SK-N-SH (cell line): Measurements from ENCODE around the gene CUL7. TPM values are rescaled to one million over a fixed set of nuclear protein-coding genes. Genes with fewer than 3 reads are reported as not detected.

Source experiments
- CTCF ChIA-PET: fragments of 300-600, 350-600 bp; formaldehyde crosslinking; extraction: SDS; loops from one replicate; lab custom pipeline; 2021; lab: Yijun Ruan, JAX
- POLR2A ChIA-PET: fragments of 350-600 bp; sonication (Branson Sonifier 250); formaldehyde crosslinking; extraction: SDS; loops from one replicate; lab custom pipeline; 2020; ENCODE audit warnings: antibody characterized with exemption, inconsistent platforms; lab: Yijun Ruan, JAX
- DNase-seq: peaks from one replicate; pipeline ENCODE4 v3.0.0; 2012
- H2AFZ ChIP-seq: fragments of 200-600 bp; sonication (generic); 2 replicates; pipeline ENCODE4 v1.8.1; 2016; ENCODE audit warnings: antibody characterized with exemption, mild to moderate bottlenecking, low read depth
- H3F3A ChIP-seq: fragments of 200-600 bp; sonication (generic); replicated peaks from 2 replicates; pipeline ENCODE3; 2016; ENCODE audit warnings: antibody characterized with exemption, mild to moderate bottlenecking; ENCODE audit not compliant: insufficient read depth
- H3K27ac ChIP-seq, 2 experiments: fragments of 200-500 bp in 1 of 2; fragments of 200-600 bp in 1 of 2; sonication (Bioruptor generic) in 1 of 2; sonication (generic), shearing (Covaris generic) in 1 of 2; 2 replicates each; pipeline versions ENCODE4 v1.5.1 to v1.6.1; 2014 to 2016; ENCODE audit warnings: low read depth in 2 of 2, inconsistent platforms in 1 of 2, low read length in 1 of 2, mild to moderate bottlenecking in 1 of 2, mixed read lengths in 1 of 2
- H3K27me3 ChIP-seq: fragments of 200-600 bp; sonication (generic), shearing (Covaris generic); 2 replicates; pipeline ENCODE4 v1.6.1; 2016; ENCODE audit warnings: mixed run types; ENCODE audit not compliant: insufficient read depth
- H3K36me3 ChIP-seq, 2 experiments: fragments of 200-500 bp in 1 of 2; fragments of 200-600 bp in 1 of 2; sonication (Bioruptor generic) in 1 of 2; sonication (generic) in 1 of 2; replicated peaks in 1 of 2; 2 replicates each; pipeline versions ENCODE3 to v1.5.1; 2014 to 2016; ENCODE audit warnings: low read length in 1 of 2, mild to moderate bottlenecking in 1 of 2; ENCODE audit not compliant: insufficient read depth in 2 of 2, control insufficient read depth in 1 of 2
- H3K4me1 ChIP-seq, 2 experiments: fragments of 200-500 bp in 1 of 2; fragments of 200-600 bp in 1 of 2; sonication (Bioruptor generic) in 1 of 2; sonication (generic), shearing (Covaris generic) in 1 of 2; 2 replicates each; pipeline versions ENCODE4 v1.5.1 to v1.6.1; 2014 to 2016; ENCODE audit warnings: low read depth in 1 of 2, low read length in 1 of 2, mixed run types in 1 of 2; ENCODE audit not compliant: insufficient read depth in 2 of 2, control insufficient read depth in 1 of 2
- H3K4me2 ChIP-seq: fragments of 200-600 bp; sonication (generic), shearing (Covaris generic); 2 replicates; pipeline ENCODE4 v1.6.1; 2017; ENCODE audit warnings: mixed run types
- H3K4me3 ChIP-seq, 2 experiments: fragments of 200-500 bp in 1 of 2; fragments of 200-600 bp in 1 of 2; sonication (Bioruptor generic) in 1 of 2; sonication (generic), shearing (Covaris generic) in 1 of 2; 2 replicates each; pipeline versions ENCODE4 v1.5.1 to v1.8.1; 2014 to 2016; ENCODE audit warnings: low read depth in 2 of 2, inconsistent platforms in 1 of 2, low read length in 1 of 2, mild to moderate bottlenecking in 1 of 2, mixed read lengths in 1 of 2, moderate library complexity in 1 of 2
- H3K79me2 ChIP-seq: fragments of 200-600 bp; sonication (generic); 2 replicates; pipeline ENCODE4 v1.8.1; 2017; ENCODE audit warnings: mild to moderate bottlenecking; ENCODE audit not compliant: insufficient read depth
- H3K9ac ChIP-seq: fragments of 200-600 bp; sonication (generic); 2 replicates; pipeline ENCODE4 v1.6.1; 2017; ENCODE audit warnings: mixed run types
- H3K9me2 ChIP-seq: fragments of 200-600 bp; sonication (generic); 2 replicates; pipeline ENCODE4 v1.6.1; 2017; ENCODE audit warnings: mixed run types
- H3K9me3 ChIP-seq: fragments of 200-600 bp; sonication (generic); 2 replicates; pipeline ENCODE4 v1.6.1; 2017; ENCODE audit warnings: mixed run types, mild to moderate bottlenecking, moderate library complexity
- H4K20me1 ChIP-seq: fragments of 200-600 bp; sonication (generic); 2 replicates; pipeline ENCODE4 v1.6.1; 2017; ENCODE audit warnings: mild to moderate bottlenecking, mixed run types; ENCODE audit not compliant: insufficient read depth
- ELF1 ChIP-seq: IDR thresholded peaks from 2 replicates; pipeline ENCODE4 v1.4.0; 2012
- EP300 ChIP-seq, 2 experiments: IDR thresholded peaks; 2 replicates each; pipeline versions ENCODE4 v1.4.0 to v1.6.1; 2012; ENCODE audit warnings: borderline replicate concordance in 1 of 2, low read depth in 1 of 2, low read length in 1 of 2
- FOXM1 ChIP-seq: IDR thresholded peaks from 2 replicates; pipeline ENCODE4 v1.4.0; 2012; ENCODE audit warnings: low read depth, mild to moderate bottlenecking
- GATA2 ChIP-seq: sonication (generic); formaldehyde crosslinking; IDR thresholded peaks from 2 replicates; pipeline ENCODE4 v1.5.0; 2020; ENCODE audit warnings: mild to moderate bottlenecking, missing genetic modification reagents
- JUND ChIP-seq: IDR thresholded peaks from 2 replicates; pipeline ENCODE4 v1.4.0; 2012
- POLR2AphosphoS5 ChIP-seq: IDR thresholded peaks from 2 replicates; pipeline ENCODE4 v1.6.1; 2012; ENCODE audit warnings: low read depth, low read length
- RAD21 ChIP-seq: IDR thresholded peaks from 2 replicates; pipeline ENCODE4 v1.6.1; 2012; ENCODE audit warnings: mild to moderate bottlenecking, low read length
- RCOR1 ChIP-seq: fragments of 150-350 bp; IDR thresholded peaks from 2 replicates; pipeline ENCODE4 v1.6.1; 2017; ENCODE audit warnings: antibody characterized with exemption, low read length
- RFX5 ChIP-seq: IDR thresholded peaks from 2 replicates; pipeline ENCODE4 v1.6.1; 2012; ENCODE audit warnings: mild to moderate bottlenecking, improper control_type of control experiment, low read length
- RXRA ChIP-seq: IDR thresholded peaks from 2 replicates; pipeline ENCODE4 v1.4.0; 2012; ENCODE audit warnings: low read depth, mild to moderate bottlenecking, borderline replicate concordance
- SIN3A ChIP-seq: IDR thresholded peaks from 2 replicates; pipeline ENCODE4 v1.6.1; 2012; ENCODE audit warnings: low read depth, mild to moderate bottlenecking, low read length, moderate library complexity, borderline replicate concordance
- TAF1 ChIP-seq: IDR thresholded peaks from 2 replicates; pipeline ENCODE4 v1.6.1; 2012; ENCODE audit warnings: low read depth, mild to moderate bottlenecking, low read length, moderate library complexity, borderline replicate concordance
- TCF12 ChIP-seq: IDR thresholded peaks from 2 replicates; pipeline ENCODE4 v1.4.0; 2012
- TEAD4 ChIP-seq: IDR thresholded peaks from 2 replicates; pipeline ENCODE4 v1.4.0; 2012; ENCODE audit warnings: mild to moderate bottlenecking, borderline replicate concordance; ENCODE audit not compliant: insufficient read depth
- USF1 ChIP-seq: IDR thresholded peaks from 2 replicates; pipeline ENCODE4 v1.4.0; 2012; ENCODE audit warnings: low read depth, borderline replicate concordance
- YY1 ChIP-seq: IDR thresholded peaks from 2 replicates; pipeline ENCODE4 v1.4.0; 2012; ENCODE audit warnings: low read depth, mild to moderate bottlenecking
- WGBS: methylation state at CpG from one replicate; pipeline ENCODE4 v1.1.6; 2017; ENCODE audit warnings: low lambda C conversion rate; 5-methylcytosine and 5-hydroxymethylcytosine counted together
- polyA plus RNA-seq, 3 experiments: library from polyadenylated mRNA; depleted of rRNA; stranded (reverse); fragments of >200 nt; gene quantifications; 2 replicates each; pipeline ENCODE4 v1.2.3, GENCODE V29; 2012
- TF ChIP-seq, protein P1 (sequence below): IDR thresholded peaks from 2 replicates; pipeline ENCODE4; 2012
- TF ChIP-seq, protein P2 (sequence below): fragments of 200-600 bp; sonication (generic); IDR thresholded peaks from 2 replicates; pipeline ENCODE4 v1.6.1; 2017; ENCODE audit warnings: antibody characterized with exemption, mild to moderate bottlenecking, moderate library complexity

CUL7 gene
- polyA plus RNA-seq, 1 of the 3 experiments (the other 2 are of a cell fraction): 46.9 TPM

DNA sequence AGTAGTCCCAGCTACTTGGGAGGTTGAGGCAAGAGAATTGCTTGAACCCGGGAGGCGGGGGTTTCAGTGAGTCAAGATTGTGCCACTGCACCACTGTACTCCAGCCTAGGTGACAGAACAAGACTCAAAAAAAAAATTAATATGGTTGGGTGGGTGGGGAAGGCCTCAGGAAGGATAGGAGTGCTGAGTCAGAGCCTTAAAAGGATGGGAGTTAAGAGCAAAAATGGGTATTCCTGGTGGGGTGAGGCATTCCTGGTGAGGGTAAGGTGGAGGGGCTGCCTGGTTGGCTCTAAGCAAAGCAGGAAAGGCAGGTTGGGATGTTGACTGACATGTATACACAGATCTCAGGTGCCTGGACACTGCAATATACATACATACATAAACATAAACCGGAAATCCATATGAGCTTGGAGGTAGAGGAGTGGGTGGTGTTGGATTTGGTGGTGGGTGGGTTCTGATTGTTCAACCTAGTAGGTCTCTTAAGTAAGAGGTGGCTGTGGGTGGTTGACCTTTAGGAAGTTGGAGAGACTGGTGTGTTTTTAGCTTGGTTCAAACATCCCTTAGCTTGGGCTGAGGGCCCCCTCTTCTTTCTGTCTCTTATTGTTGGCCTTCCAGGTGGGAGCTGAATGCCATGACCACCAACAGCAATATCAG is 33.5 kb downstream of the CUL7 start:
- no peak overlapping the region for H3K9ac ChIP-seq
- H3K27me3 ChIP-seq: no peaks in the 10 kb centered on the region
- peaks cover 42 to 49% of the 10 kb centered on the region in 2 experiments for H3K36me3 ChIP-seq
- H2AFZ ChIP-seq: no peak overlapping the region
- H3K4me2 ChIP-seq: no peak overlapping the region
- peaks cover 35% of the 10 kb centered on the region for H3F3A ChIP-seq
- peaks cover 12 to 33% of the 10 kb centered on the region in 2 experiments; a peak in 3 of 4 replicates for H3K4me1 ChIP-seq
- H3K79me2 ChIP-seq: peaks cover 74% of the 10 kb centered on the region
- no peak overlapping the region for H3K27ac ChIP-seq
- WGBS: 97% methylated on average over 3 of the region's 3 CpGs
- no peak for DNase-seq
- no peaks in the 10 kb centered on the region for H3K9me2 ChIP-seq
- no peak overlapping the region for H3K4me3 ChIP-seq
- ChIA-PET CTCF (interaction anchor here (0.5 to 1.8 kb wide), 4 partner anchors 105 to 154 kb away, joined by 3 to 8 read pairs (median 3); no protein-coding TSS in a partner anchor), POLR2A (interaction anchor here (0.9 to 1.8 kb wide), 4 partner anchors 13 to 35 kb away, joined by 3 to 8 read pairs (median 4); partner anchors contain the start of gene CUL7)
- H3K9me3 ChIP-seq: no peaks in the 10 kb centered on the region
- H4K20me1 ChIP-seq: peaks cover 22% of the 10 kb centered on the region
- no peak for TF ChIP-seq FOXM1
- no peak for TF ChIP-seq TCF12
- no peak for TF ChIP-seq TAF1
- no peak for TF ChIP-seq RAD21
- TF ChIP-seq USF1: no peak
- no peak for TF ChIP-seq RCOR1
- no peak for TF ChIP-seq TEAD4
- no peak for TF ChIP-seq SIN3A
- TF ChIP-seq RXRA: no peak
- no peak for TF ChIP-seq POLR2AphosphoS5
- TF ChIP-seq, protein P1, sequence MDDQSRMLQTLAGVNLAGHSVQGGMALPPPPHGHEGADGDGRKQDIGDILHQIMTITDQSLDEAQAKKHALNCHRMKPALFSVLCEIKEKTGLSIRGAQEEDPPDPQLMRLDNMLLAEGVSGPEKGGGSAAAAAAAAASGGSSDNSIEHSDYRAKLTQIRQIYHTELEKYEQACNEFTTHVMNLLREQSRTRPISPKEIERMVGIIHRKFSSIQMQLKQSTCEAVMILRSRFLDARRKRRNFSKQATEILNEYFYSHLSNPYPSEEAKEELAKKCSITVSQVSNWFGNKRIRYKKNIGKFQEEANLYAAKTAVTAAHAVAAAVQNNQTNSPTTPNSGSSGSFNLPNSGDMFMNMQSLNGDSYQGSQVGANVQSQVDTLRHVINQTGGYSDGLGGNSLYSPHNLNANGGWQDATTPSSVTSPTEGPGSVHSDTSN: no peak
- TF ChIP-seq YY1: no peak

DNA sequence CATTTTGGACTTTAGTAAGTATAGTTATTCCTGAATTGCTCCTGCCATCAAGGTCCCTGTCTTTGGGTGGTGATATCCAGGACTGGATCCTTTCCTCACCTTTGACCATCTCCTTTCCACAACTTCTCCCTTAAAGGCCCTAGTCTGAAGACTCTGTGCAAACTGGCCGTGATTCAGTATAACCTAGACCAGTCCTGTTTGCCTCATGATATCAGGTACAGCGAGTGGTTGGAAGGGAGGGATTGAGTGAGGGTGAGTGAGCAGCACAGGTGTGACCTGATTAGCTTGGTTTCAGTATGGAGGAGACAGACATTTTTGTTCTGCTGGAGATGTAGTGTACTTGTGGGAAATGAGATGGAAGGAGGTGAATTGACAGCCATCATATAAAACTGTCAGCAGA is 34.5 kb downstream of the CUL7 start:
- Histone ChIP-seq H3K9me2 (no peaks in the 10 kb centered on the region), H3K9ac (no peak overlapping the region), H3F3A (peaks cover 28% of the 10 kb centered on the region), H3K27me3 (no peaks in the 10 kb centered on the region), H3K4me2 (no peak overlapping the region), H2AFZ (no peak overlapping the region), H3K79me2 (peaks cover 74% of the 10 kb centered on the region), H3K4me3 (no peak overlapping the region), H3K36me3 (peaks cover 32 to 40% of the 10 kb centered on the region in 2 experiments), H3K4me1 (peaks cover 12 to 36% of the 10 kb centered on the region in 2 experiments; a peak in 3 of 4 replicates), H3K9me3 (no peaks in the 10 kb centered on the region), H4K20me1 (peaks cover 16% of the 10 kb centered on the region), H3K27ac (no peak overlapping the region)
- ChIA-PET POLR2A (no interaction called here), CTCF (no interaction called here)
- no peak for DNase-seq
- WGBS: 93% methylated on average over 2 of the region's 2 CpGs
- TF ChIP-seq, protein P2, sequence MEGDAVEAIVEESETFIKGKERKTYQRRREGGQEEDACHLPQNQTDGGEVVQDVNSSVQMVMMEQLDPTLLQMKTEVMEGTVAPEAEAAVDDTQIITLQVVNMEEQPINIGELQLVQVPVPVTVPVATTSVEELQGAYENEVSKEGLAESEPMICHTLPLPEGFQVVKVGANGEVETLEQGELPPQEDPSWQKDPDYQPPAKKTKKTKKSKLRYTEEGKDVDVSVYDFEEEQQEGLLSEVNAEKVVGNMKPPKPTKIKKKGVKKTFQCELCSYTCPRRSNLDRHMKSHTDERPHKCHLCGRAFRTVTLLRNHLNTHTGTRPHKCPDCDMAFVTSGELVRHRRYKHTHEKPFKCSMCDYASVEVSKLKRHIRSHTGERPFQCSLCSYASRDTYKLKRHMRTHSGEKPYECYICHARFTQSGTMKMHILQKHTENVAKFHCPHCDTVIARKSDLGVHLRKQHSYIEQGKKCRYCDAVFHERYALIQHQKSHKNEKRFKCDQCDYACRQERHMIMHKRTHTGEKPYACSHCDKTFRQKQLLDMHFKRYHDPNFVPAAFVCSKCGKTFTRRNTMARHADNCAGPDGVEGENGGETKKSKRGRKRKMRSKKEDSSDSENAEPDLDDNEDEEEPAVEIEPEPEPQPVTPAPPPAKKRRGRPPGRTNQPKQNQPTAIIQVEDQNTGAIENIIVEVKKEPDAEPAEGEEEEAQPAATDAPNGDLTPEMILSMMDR: no peak
- TF ChIP-seq TEAD4: no peak
- TF ChIP-seq GATA2 (CRISPR knock-in tag): no peak
- no peak for TF ChIP-seq JUND
- TF ChIP-seq, protein P1: no peak
- TF ChIP-seq RXRA: no peak
- TF ChIP-seq RFX5: no peak
- no peak for TF ChIP-seq YY1
- TF ChIP-seq EP300 (IDR thresholded peaks at IDR 0.05; ENCODE audit: borderline replicate concordance in 1 of 2, low read depth in 1 of 2, low read length in 1 of 2): no peak
- no peak for TF ChIP-seq ELF1
- TF ChIP-seq TAF1: no peak
